Measurements from ENCODE around the gene ODAD2.
"Not testable (repeated sequence)": the region's sequence is repeated elsewhere in the genome, so short reads cannot be mapped to it uniquely, and the experiment has no call there.

The ODAD2 gene

GRCh38 chr10:27958383-27958782, 40.5 kb downstream of the ODAD2 start:
- DNase-seq, result not testable (repeated sequence)

- DNase-seq, result no peak
Measured at GRCh38 chr10:27950242-27950564, 48.7 kb downstream of the ODAD2 start.

- DNase-seq, result no peak
Measured at GRCh38 chr10:27949528-27950241, 49.2 kb downstream of the ODAD2 start.

GRCh38 chr10:27948186-27948585, 50.7 kb downstream of the ODAD2 start:
- DNase-seq, result no peak

- no peak for DNase-seq
Measured at GRCh38 chr10:27947540-27947939, 51.3 kb downstream of the ODAD2 start.

- DNase-seq, result no peak
Measured at GRCh38 chr10:27944005-27944404, 54.9 kb downstream of the ODAD2 start.

GRCh38 chr10:27914888-27915287, 84.0 kb downstream of the ODAD2 start:
- DNase-seq, result no peak

- no peak for DNase-seq
Measured at GRCh38 chr10:27912231-27912630, 86.6 kb downstream of the ODAD2 start.

- no peak for DNase-seq
Measured at GRCh38 chr10:27911539-27911938, 87.3 kb downstream of the ODAD2 start.

- no peak for DNase-seq
Measured at GRCh38 chr10:27911011-27911410, 87.9 kb downstream of the ODAD2 start.

GRCh38 chr10:27908231-27908630, 90.6 kb downstream of the ODAD2 start:
- DNase-seq, result no peak

GRCh38 chr10:27899485-27899884, 99.4 kb downstream of the ODAD2 start:
- peak; percentile 21 to 33 for DNase-seq

GRCh38 chr10:27899058-27899457, 99.8 kb downstream of the ODAD2 start:
- DNase-seq, result no peak

- DNase-seq, result no peak
Measured at GRCh38 chr10:27893358-27893954, 105.4 kb downstream of the ODAD2 start.

- no peak for DNase-seq
Measured at GRCh38 chr10:27890971-27891370, 107.9 kb downstream of the ODAD2 start.

GRCh38 chr10:27889518-27889917, 109.4 kb downstream of the ODAD2 start:
- DNase-seq, result no peak

- DNase-seq, result no peak
Measured at GRCh38 chr10:27884185-27884641, 114.7 kb downstream of the ODAD2 start.

- no peak for DNase-seq
Measured at GRCh38 chr10:27878281-27878680, 120.6 kb downstream of the ODAD2 start.

GRCh38 chr10:27865221-27865635, 133.7 kb downstream of the ODAD2 start:
- no peak for DNase-seq

- DNase-seq, result no peak
Measured at GRCh38 chr10:27861781-27862180, 137.1 kb downstream of the ODAD2 start.

GRCh38 chr10:27857616-27858015, 141.3 kb downstream of the ODAD2 start:
- DNase-seq, result no peak

- no peak for DNase-seq
Measured at GRCh38 chr10:27844223-27844622, 154.7 kb downstream of the ODAD2 start.

GRCh38 chr10:27838901-27839300, 160.0 kb downstream of the ODAD2 start:
- no peak for DNase-seq

- no peak for DNase-seq
Measured at GRCh38 chr10:27838361-27838760, 160.5 kb downstream of the ODAD2 start.

- DNase-seq, result no peak
Measured at GRCh38 chr10:27834476-27834875, 164.4 kb downstream of the ODAD2 start.
